ENCODE results near the gene ELK3. TPM values are rescaled to one million over a fixed set of nuclear protein-coding genes. Genes with fewer than 3 reads are reported as not detected.
A peak's percentile ranks its signal among the peaks of the same experiment; 100 is the strongest.

ELK3 gene
- total RNA-seq, 1 donor from 2014 or later: 4.8 TPM

GRCh38 chr12:96218989-96219678, 25.0 kb downstream of the ELK3 start:
- DNase-seq (ENCODE audit: low spot score): no peak
- peaks cover 9% of the 10 kb centered on the region for H3K4me1 ChIP-seq
- peaks cover 2% of the 10 kb centered on the region for H3K36me3 Mint-ChIP-seq
- no peaks in the 10 kb centered on the region for H3K36me3 ChIP-seq
- no peak overlapping the region for H2AFZ ChIP-seq (replicated peaks)
- H3K4me1 Mint-ChIP-seq: peaks cover 24% of the 10 kb centered on the region
- no peaks in the 10 kb centered on the region for H4K20me1 ChIP-seq (ENCODE audit: low read depth)
- H3K79me2 ChIP-seq (ENCODE audit: low read depth): no peaks in the 10 kb centered on the region
- H3K4me3 Mint-ChIP-seq: no peak overlapping the region
- peaks cover 2% of the 10 kb centered on the region for H3K27me3 Mint-ChIP-seq (ENCODE audit: insufficient read depth, low read depth)
- H3K4me2 ChIP-seq: no peak overlapping the region
- no peaks in the 10 kb centered on the region for H3K27me3 ChIP-seq
- H3K27ac ChIP-seq: no peak overlapping the region
- no peak overlapping the region for H3K27ac Mint-ChIP-seq
- no peaks in the 10 kb centered on the region for H3K9me3 Mint-ChIP-seq
- no peaks in the 10 kb centered on the region for H3F3A ChIP-seq (ENCODE audit: low read depth)
- no peak overlapping the region for H3K4me3 ChIP-seq
- H3K9ac ChIP-seq: no peak overlapping the region
- TF ChIP-seq CTCF (IDR thresholded peaks at IDR 0.05) (no peak), EZH2 (IDR thresholded peaks at IDR 0.05) (no peak), EZH2phosphoT487 (IDR thresholded peaks at IDR 0.05) (no peak)
- no peaks in the 10 kb centered on the region for H3K9me3 ChIP-seq (ENCODE audit: low read depth)

- Histone ChIP-seq H3K36me3 (no peaks in the 10 kb centered on the region), H3K4me2 (no peak overlapping the region), H3K4me1 (peaks cover 9% of the 10 kb centered on the region), H3K27ac (no peak overlapping the region), H3K79me2 (ENCODE audit: low read depth) (no peaks in the 10 kb centered on the region), H3K9ac (no peak overlapping the region), H3F3A (ENCODE audit: low read depth) (no peaks in the 10 kb centered on the region), H3K9me3 (ENCODE audit: low read depth) (no peaks in the 10 kb centered on the region), H3K4me3 (no peak overlapping the region), H2AFZ (replicated peaks) (no peak overlapping the region), H4K20me1 (ENCODE audit: low read depth) (no peaks in the 10 kb centered on the region), H3K27me3 (no peaks in the 10 kb centered on the region)
- DNase-seq (ENCODE audit: low spot score): peak; percentile 14
- Mint-ChIP-seq H3K4me3 (peak overlapping the region; percentile 8), H3K4me1 (peaks cover 23% of the 10 kb centered on the region), H3K27me3 (ENCODE audit: insufficient read depth, low read depth) (peaks cover 2% of the 10 kb centered on the region), H3K36me3 (peaks cover 2% of the 10 kb centered on the region), H3K27ac (no peak overlapping the region), H3K9me3 (no peaks in the 10 kb centered on the region)
- TF ChIP-seq CTCF (IDR thresholded peaks at IDR 0.05) (no peak), EZH2 (IDR thresholded peaks at IDR 0.05) (no peak), EZH2phosphoT487 (IDR thresholded peaks at IDR 0.05) (no peak)
Observed at GRCh38 chr12:96219700-96220206, 25.6 kb downstream of the ELK3 start.

- Mint-ChIP-seq H3K27ac (no peak overlapping the region), H3K9me3 (no peaks in the 10 kb centered on the region), H3K4me1 (peaks cover 16% of the 10 kb centered on the region), H3K27me3 (ENCODE audit: insufficient read depth, low read depth) (peaks cover 2% of the 10 kb centered on the region), H3K36me3 (peaks cover 2% of the 10 kb centered on the region), H3K4me3 (no peak overlapping the region)
- DNase-seq (ENCODE audit: low spot score): no peak
- peaks cover 6% of the 10 kb centered on the region for H3K4me1 ChIP-seq
- H3K27me3 ChIP-seq: no peaks in the 10 kb centered on the region
- H3K36me3 ChIP-seq: no peaks in the 10 kb centered on the region
- H3K79me2 ChIP-seq (ENCODE audit: low read depth): no peaks in the 10 kb centered on the region
- H2AFZ ChIP-seq (replicated peaks): no peak overlapping the region
- H3K4me2 ChIP-seq: no peak overlapping the region
- no peak overlapping the region for H3K27ac ChIP-seq
- H3K9ac ChIP-seq: no peak overlapping the region
- no peaks in the 10 kb centered on the region for H4K20me1 ChIP-seq (ENCODE audit: low read depth)
- H3K4me3 ChIP-seq: no peak overlapping the region
- no peaks in the 10 kb centered on the region for H3K9me3 ChIP-seq (ENCODE audit: low read depth)
- no peaks in the 10 kb centered on the region for H3F3A ChIP-seq (ENCODE audit: low read depth)
- TF ChIP-seq EZH2phosphoT487 (IDR thresholded peaks at IDR 0.05) (no peak), EZH2 (IDR thresholded peaks at IDR 0.05) (no peak), CTCF (IDR thresholded peaks at IDR 0.05) (no peak)
Observed at GRCh38 chr12:96220902-96221301, 26.7 kb downstream of the ELK3 start.
